Skin of body (tissue), 2 donors: ENCODE measurements around the gene UBE2D2. TPM values are rescaled to one million over a fixed set of nuclear protein-coding genes. Genes with fewer than 3 reads are reported as not detected.
"Not testable (repeated sequence)": the region's sequence is repeated elsewhere in the genome, so short reads cannot be mapped to it uniquely, and the experiment has no call there.

Experiments used
- DNase-seq: peaks from one replicate; lab custom pipeline; 2025; lab: John Stamatoyannopoulos, UW
- total RNA-seq: library from RNA; depleted of rRNA; stranded (reverse); fragments of >200 nt; gene quantifications from one replicate; pipeline ENCODE4 v1.2.3, GENCODE V29; 2014

The UBE2D2 gene
- total RNA-seq, 1 donor from 2014 or later, result 69.8 TPM

- DNase-seq, result not testable (repeated sequence)
Measured at GRCh38 chr5:139582181-139582580, 21.0 kb downstream of the UBE2D2 start.

GRCh38 chr5:139584137-139584536 lies 23.0 kb downstream of the UBE2D2 start:
- DNase-seq, result no peak

- not testable (repeated sequence) for DNase-seq
Measured at GRCh38 chr5:139588116-139588515, 27.0 kb downstream of the UBE2D2 start.

GRCh38 chr5:139588962-139589361 lies 27.8 kb downstream of the UBE2D2 start:
- DNase-seq, result no peak

- no peak for DNase-seq
Measured at GRCh38 chr5:139592289-139592688, 31.1 kb downstream of the UBE2D2 start.

- not testable (repeated sequence) for DNase-seq
Measured at GRCh38 chr5:139593076-139593475, 31.9 kb downstream of the UBE2D2 start.

- no peak for DNase-seq
Measured at GRCh38 chr5:139593716-139594319, 32.7 kb downstream of the UBE2D2 start.

- DNase-seq, result no peak
Measured at GRCh38 chr5:139597134-139597533, 36.0 kb downstream of the UBE2D2 start.

GRCh38 chr5:139598601-139598965 lies 37.4 kb downstream of the UBE2D2 start:
- not testable (repeated sequence) for DNase-seq

GRCh38 chr5:139600336-139600949 lies 39.3 kb downstream of the UBE2D2 start:
- DNase-seq, result no peak

GRCh38 chr5:139601429-139601828 lies 40.3 kb downstream of the UBE2D2 start:
- DNase-seq, result no peak

GRCh38 chr5:139601948-139602347 lies 40.8 kb downstream of the UBE2D2 start:
- DNase-seq, result not testable (repeated sequence)

- DNase-seq, result no peak
Measured at GRCh38 chr5:139605887-139606286, 44.7 kb downstream of the UBE2D2 start.

- no peak for DNase-seq
Measured at GRCh38 chr5:139611703-139612584, 50.8 kb downstream of the UBE2D2 start.

GRCh38 chr5:139619861-139620260 lies 58.7 kb downstream of the UBE2D2 start:
- DNase-seq, result no peak

- not testable (repeated sequence) for DNase-seq
Measured at GRCh38 chr5:139625398-139625797, 64.3 kb downstream of the UBE2D2 start.

- DNase-seq, result no peak
Measured at GRCh38 chr5:139630855-139631254, 69.7 kb downstream of the UBE2D2 start.

GRCh38 chr5:139631520-139632165 lies 70.5 kb downstream of the UBE2D2 start:
- no peak for DNase-seq

- peak; percentile 80 for DNase-seq
Measured at GRCh38 chr5:139633295-139634027, 72.3 kb downstream of the UBE2D2 start.

GRCh38 chr5:139634028-139634325 lies 72.8 kb downstream of the UBE2D2 start:
- no peak for DNase-seq

GRCh38 chr5:139634541-139634940 lies 73.4 kb downstream of the UBE2D2 start:
- DNase-seq, result no peak
